HepG2 (cell line): ENCODE measurements around the gene RHBDD3. TPM values are rescaled to one million over a fixed set of nuclear protein-coding genes. Genes with fewer than 3 reads are reported as not detected.

Source experiments
- ATF6 ChIP-seq: sonication (generic); formaldehyde crosslinking; conservative IDR thresholded peaks from 2 replicates; pipeline ENCODE4 v1.4.0; 2020; ENCODE audit warnings: missing genetic modification reagents
- FOSL1 ChIP-seq: sonication (generic); formaldehyde crosslinking; IDR thresholded peaks from 2 replicates; pipeline ENCODE4 v1.9.0; 2021; ENCODE audit warnings: missing genetic modification reagents, borderline replicate concordance
- HBP1 ChIP-seq: IDR thresholded peaks from 2 replicates; pipeline ENCODE4 v1.6.1; 2016; ENCODE audit warnings: low read depth, control low read depth
- IRF9 ChIP-seq: sonication (generic); formaldehyde crosslinking; IDR thresholded peaks from 2 replicates; pipeline ENCODE4 v1.8.0; 2022; ENCODE audit warnings: missing genetic modification reagents, mild to moderate bottlenecking, borderline replicate concordance
- POGK ChIP-seq: sonication (generic); formaldehyde crosslinking; conservative IDR thresholded peaks from 2 replicates; pipeline ENCODE4 v1.8.0; 2022; ENCODE audit warnings: mild to moderate bottlenecking, moderate library complexity, missing genetic modification reagents
- SOX5 ChIP-seq: IDR thresholded peaks from 2 replicates; pipeline ENCODE4 v1.6.1; 2016; ENCODE audit warnings: borderline replicate concordance
- ZNF331 ChIP-seq: sonication (generic); formaldehyde crosslinking; IDR thresholded peaks from 2 replicates; pipeline ENCODE4 v1.4.0; 2020; ENCODE audit warnings: missing genetic modification reagents
- ZNF557 ChIP-seq: sonication (generic); formaldehyde crosslinking; IDR thresholded peaks from 2 replicates; pipeline ENCODE4 v1.4.0; 2020; ENCODE audit warnings: missing genetic modification reagents
- ZNF878 ChIP-seq: sonication (generic); formaldehyde crosslinking; IDR thresholded peaks from 2 replicates; pipeline ENCODE4 v1.8.1; 2023; ENCODE audit warnings: mild to moderate bottlenecking, missing genetic modification reagents, moderate library complexity
- ZNF883 ChIP-seq: sonication (generic); formaldehyde crosslinking; IDR thresholded peaks from 2 replicates; pipeline ENCODE4 v1.5.1; 2020; ENCODE audit warnings: mild to moderate bottlenecking, missing genetic modification reagents; ENCODE audit errors: not compliant biosample characterization
- ZSCAN12 ChIP-seq: sonication (generic); formaldehyde crosslinking; IDR thresholded peaks from 2 replicates; pipeline ENCODE4 v1.9.0; 2021; ENCODE audit warnings: mild to moderate bottlenecking, missing genetic modification reagents
- ZXDC ChIP-seq: sonication (generic); formaldehyde crosslinking; IDR thresholded peaks from 2 replicates; pipeline ENCODE4 v1.5.0; 2020; ENCODE audit warnings: mild to moderate bottlenecking, missing genetic modification reagents
- polyA plus RNA-seq, 8 experiments: library from polyadenylated mRNA; depleted of rRNA in 3 of 8; stranded (reverse) in 7 of 8; unstranded in 1 of 8; fragments of >200 nt; fragmentation: Illumina TruSeq in 4 of 8; extraction: Trizol in 4 of 8; gene quantifications; 2 replicates each; pipeline versions ENCODE4 v1.2.1 to v1.2.3, GENCODE V29; 2011 to 2016; ENCODE audit warnings: low read depth in 4 of 8, missing spikeins in 1 of 8, mixed read lengths in 1 of 8; ENCODE audit not compliant: insufficient read depth in 1 of 8
- total RNA-seq, 5 experiments: library from RNA; depleted of rRNA; stranded (reverse); fragments of >200 nt; fragmentation: Illumina TruSeq; extraction: Trizol; gene quantifications; 2 replicates each; pipeline ENCODE4 v1.2.3, GENCODE V29; 2016; ENCODE audit warnings: low read depth in 1 of 5

Gene RHBDD3
- total and polyA plus RNA-seq, 2 of the 13 experiments (the other 11 are each of a cell fraction or from before 2014, with no cell fraction given), result 12.1 to 26.7 TPM

GRCh38 chr22:29267858-29268510 lies at the start of gene RHBDD3, which contains the start of gene EWSR1 (continued):
- TF ChIP-seq ZSCAN12 (CRISPR knock-in tag) (no peak), ZNF878 (CRISPR knock-in tag) (no peak; the same call in 1 of the 2 replicates), ZNF557 (CRISPR knock-in tag) (no peak), ZNF883 (CRISPR knock-in tag) (peak; percentile 16), ZXDC (peak; percentile 73; the same call in 1 of the 2 replicates), ATF6 (CRISPR knock-in tag) (no peak), FOSL1 (no peak), ZNF331 (CRISPR knock-in tag) (peak; percentile 52), IRF9 (CRISPR knock-in tag) (no peak), SOX5 (CRISPR knock-in tag) (no peak), POGK (CRISPR knock-in tag) (peak; percentile 68), HBP1 (CRISPR knock-in tag) (peak; percentile 27; the same call in 1 of the 2 replicates)
